AG09309 (cell line): ENCODE results near the gene DSTN.
A peak's percentile ranks its signal among the peaks of the same experiment; 100 is the strongest.

Experiments
- DNase-seq: peaks from one replicate; pipeline ENCODE4 v3.0.0-alpha.2; 2010; ENCODE audit warnings: low read depth
- H3K4me3 ChIP-seq: 2 replicates; pipeline ENCODE4 v1.5.1; 2011; ENCODE audit warnings: mild to moderate bottlenecking, low read depth, low read length, moderate library complexity; ENCODE audit not compliant: control insufficient read depth
- CTCF ChIP-seq: IDR thresholded peaks from 2 replicates; pipeline ENCODE4 v1.5.1; 2011; ENCODE audit warnings: mild to moderate bottlenecking, low read depth, low read length, inconsistent platforms; ENCODE audit not compliant: insufficient read depth, control insufficient read depth; ENCODE audit errors: missing control alignments

Gene DSTN

DNA sequence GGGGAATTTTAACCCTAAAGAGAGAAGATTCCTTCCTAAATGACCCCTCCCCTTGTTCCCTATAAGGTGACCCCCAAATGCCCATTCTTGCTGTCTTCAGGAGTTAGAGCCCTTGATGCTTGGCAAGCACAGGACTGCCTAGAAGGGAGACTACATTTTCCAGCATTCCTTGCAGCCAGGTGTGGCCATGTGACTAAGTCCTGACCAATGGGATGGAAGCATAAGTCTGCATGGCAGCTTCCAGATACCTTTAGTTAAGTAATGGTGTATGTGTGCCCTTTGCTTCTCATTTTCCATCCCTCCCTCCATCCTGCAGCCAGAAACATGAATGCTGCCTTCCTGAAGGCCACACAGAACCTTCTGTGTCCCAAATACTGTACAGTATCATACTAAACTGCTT is 44.2 kb upstream of the DSTN start:
- no peak for TF ChIP-seq CTCF
- DNase-seq, result no peak
- H3K4me3 ChIP-seq, result no peak overlapping the region

DNA sequence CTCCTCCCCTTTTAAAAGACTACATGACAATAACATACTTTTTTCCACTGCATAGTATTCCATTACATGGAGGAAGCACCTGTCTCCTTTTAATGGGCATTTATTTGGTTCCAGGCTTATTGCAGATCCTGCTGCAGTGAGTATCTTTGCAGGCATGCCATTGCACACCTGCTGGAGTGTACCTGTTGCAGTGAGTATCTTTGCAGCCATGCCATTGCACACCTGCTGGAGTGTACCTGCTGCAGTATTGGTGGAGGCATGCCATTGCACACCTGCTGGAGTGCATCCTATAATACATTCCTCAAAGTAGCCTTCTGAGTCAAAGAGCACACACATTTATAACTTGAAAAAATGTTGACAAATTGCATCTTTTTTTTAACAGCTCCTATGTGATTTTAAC is 40.3 kb upstream of the DSTN start:
- no peak for TF ChIP-seq CTCF
- no peak overlapping the region for H3K4me3 ChIP-seq
- DNase-seq, result no peak

GRCh38 chr20:17530153-17530552 is 39.7 kb upstream of the DSTN start:
- no peak overlapping the region for H3K4me3 ChIP-seq

GRCh38 chr20:17530716-17531664 is 38.9 kb upstream of the DSTN start, which contains the start of gene BFSP1:
BFSP1 (minus strand) TSS chr20:17531379; CDS start chr20:17531329, 50 bp downstream.
- peak within 1 kb of the TSS; percentile 47 for H3K4me3 ChIP-seq
- no peak for DNase-seq
- no peak for TF ChIP-seq CTCF

More at GRCh38 chr20:17530153-17530552, 39.7 kb upstream of the DSTN start:
- DNase-seq, result no peak
- no peak for TF ChIP-seq CTCF

DNA sequence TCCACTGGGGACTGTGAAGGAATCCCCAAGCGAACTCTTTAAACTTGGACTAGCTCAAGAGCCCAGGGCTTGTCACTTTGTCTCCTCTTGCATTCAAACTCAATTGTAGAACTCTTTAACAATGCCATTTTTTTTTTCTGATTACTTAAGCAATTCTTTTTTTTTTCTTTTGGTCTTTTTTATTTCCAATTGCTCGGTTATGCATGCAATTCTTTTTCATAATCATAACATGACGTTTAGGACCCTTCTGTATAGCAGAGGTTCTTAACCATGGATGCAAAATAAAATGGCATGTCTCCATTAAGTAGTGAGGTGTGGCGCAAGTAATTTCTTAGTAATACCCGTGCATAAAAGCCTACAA is 38.2 kb upstream of the DSTN start:
- DNase-seq, result no peak
- H3K4me3 ChIP-seq, result peak overlapping the region; percentile 47

GRCh38 chr20:17533396-17533795 is 36.5 kb upstream of the DSTN start:
- no peak for TF ChIP-seq CTCF
- no peak overlapping the region for H3K4me3 ChIP-seq
- peak; percentile 40 for DNase-seq

More for the DNA sequence above, 38.2 kb upstream of the DSTN start:
- TF ChIP-seq CTCF, result no peak

- no peak for TF ChIP-seq CTCF
- DNase-seq, result no peak
- H3K4me3 ChIP-seq, result no peak overlapping the region
Measured at GRCh38 chr20:17534077-17534476, 35.8 kb upstream of the DSTN start.
